GM19463 (cell line): Measurements from ENCODE around the gene CFAP53.

Experiments used
- ATAC-seq: cut with Tn5 transposase; IDR thresholded peaks from one replicate; pipeline ENCODE4 v1.9.1; 2021; ENCODE audit warnings: mild to moderate bottlenecking, moderate library complexity; ENCODE audit not compliant: unreplicated experiment

CFAP53 gene

DNA sequence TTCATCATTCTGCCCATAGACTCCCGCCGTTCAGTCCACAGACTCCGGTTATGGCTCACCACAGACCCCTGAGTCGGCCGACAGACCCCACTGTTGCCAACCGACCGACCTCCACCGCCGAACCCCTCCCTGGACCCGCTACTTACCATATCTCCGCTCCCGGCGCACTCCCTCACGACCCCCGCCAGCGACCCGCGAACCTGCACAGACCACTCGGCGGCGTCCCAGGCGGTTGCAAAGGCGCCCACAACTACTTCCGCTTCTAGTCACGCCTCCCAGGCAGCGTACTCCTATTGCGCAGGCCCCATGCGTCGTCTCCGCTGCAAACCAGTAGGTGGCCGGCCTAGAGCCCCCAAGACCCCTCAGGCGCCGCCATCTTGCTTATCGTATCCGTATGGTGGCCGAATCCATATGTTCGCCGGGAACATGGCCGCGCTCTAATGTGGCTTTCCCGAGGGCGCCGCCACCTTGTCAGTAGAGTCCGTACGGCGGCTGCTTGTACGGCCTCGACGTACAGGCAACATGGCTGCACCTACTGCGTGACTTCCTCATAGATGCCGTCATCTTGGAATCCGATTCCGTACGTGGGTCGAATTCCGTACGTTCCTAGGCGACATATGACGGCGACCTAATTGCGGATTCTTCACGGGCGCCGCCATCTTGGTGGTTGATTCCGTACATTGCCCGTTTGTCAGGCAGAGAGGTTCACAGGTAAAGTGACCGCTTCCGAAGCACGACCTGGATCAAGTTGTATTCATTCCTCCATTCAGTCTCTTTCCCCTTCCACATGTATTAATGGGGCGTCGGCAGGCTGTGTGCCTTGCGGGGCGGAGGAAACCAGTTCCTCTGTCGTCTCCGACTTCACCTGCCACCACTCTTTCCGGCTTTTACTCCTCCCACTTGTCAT lies 21.4 kb upstream of the CFAP53 start, which contains the start of gene CXXC1:
Gene CXXC1, minus strand, starts transcription at position 252 of the 907 bp plus-strand sequence. Its CDS starts 103 bp downstream, at position 149.
- ATAC-seq: peak; percentile 91

GRCh38 chr18:50287028-50287440 lies 20.7 kb upstream of the CFAP53 start:
- no peak for ATAC-seq

DNA sequence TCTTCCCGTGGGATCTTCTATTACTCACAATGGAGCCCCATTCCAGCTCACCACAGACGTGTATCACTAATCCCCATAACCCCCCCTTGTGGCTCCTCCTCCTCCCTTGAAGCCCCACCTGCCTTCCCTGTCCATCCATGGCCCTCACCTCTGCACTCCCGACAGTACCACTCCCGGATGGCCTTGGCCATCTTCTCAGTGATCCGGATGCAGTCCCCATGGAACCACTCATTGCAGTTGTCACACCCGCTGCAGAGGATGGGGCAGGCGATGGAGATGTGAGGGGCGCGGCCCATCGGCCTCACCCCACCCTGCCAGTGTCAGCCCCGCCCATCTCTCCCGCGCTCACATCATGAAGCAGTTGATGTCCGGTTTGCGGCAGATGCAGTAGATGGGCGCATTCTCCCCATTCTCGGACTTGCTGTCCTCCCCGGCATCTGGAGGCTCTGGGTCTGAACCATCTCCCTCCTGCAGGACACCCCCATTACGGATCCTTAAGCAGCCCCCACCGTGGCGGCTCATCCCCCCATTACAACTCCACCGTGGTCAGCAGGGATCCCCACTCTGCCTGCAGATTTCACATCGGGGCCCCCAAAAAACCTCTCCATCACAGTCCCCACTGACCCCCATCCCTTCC lies 20.2 kb upstream of the CFAP53 start:
- no peak for ATAC-seq

DNA sequence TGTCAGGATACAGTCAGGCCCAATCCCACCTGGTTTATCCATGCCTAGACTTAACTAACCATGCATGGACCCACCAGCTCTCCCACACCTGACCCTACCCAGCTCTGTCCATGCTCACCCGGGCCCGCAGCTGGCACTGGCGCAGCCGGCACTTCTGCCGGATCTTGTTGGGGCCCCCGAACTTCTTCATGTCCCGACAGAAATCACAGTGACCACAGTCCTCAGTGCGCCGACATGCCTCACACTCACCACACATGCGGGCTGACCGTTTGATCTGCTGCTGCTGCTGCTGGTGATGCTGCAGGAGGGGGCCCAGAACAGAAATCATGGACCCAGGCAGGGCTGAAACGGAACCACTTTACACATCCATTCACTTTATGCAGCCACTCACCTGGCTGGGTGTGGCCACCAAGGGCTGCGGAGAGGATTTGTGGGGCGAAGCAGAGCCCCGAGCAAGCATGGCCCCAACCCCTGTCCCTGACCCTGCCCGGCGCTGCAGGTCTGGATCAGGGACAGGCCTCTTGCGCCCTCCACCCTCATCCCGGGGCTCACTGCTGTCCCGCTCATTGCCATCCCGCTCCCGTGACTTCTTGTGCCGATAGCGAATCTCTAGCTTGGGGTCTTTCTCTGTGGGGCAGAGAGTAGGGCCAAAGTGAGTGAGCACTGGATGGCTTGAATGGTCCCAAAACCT lies 19.5 kb upstream of the CFAP53 start:
- ATAC-seq: no peak

GRCh38 chr18:50285071-50285470 lies 18.8 kb upstream of the CFAP53 start:
- no peak for ATAC-seq

- ATAC-seq: no peak
Observed at GRCh38 chr18:50284255-50284885, 18.1 kb upstream of the CFAP53 start.

- no peak for ATAC-seq
Observed at GRCh38 chr18:50283469-50284209, 17.3 kb upstream of the CFAP53 start.

DNA sequence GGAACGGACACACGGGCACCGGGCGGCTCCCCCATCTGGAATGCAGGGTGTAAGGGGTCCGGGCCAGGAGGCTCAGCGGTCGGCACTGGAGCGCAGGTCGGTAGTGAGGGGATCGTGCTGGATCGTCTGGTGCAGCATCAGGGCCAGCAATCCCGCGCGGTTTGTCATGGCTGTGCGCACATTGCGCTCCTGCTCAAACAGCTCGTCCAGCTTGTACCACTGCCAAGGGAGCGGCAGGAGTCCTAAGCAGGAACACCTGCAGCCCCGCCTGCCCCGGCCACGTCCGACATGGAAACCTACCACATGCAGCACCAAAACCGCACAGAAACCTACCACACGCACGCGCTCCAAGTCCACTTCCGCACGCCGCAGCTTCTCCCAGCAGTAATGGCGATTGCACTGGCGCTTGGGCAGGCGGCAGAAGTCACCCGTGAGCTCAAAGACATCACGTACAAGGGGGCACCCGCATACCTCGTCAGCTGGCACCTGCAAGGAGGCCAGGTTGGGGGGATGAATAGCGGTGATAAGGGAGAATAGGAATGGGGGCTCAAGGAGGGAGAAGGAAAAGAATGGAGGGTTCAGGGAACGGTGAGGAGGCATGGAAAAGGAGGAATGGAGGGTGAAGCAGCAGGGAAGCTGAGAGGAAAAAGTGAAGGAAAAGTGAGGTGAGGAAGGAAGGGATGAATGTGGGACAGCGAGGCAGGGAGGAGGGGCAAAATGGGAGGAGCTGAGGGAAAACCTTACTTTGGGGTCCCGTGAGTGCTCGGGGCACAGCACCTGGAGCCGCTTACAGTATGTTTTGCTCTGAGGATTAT lies 16.4 kb upstream of the CFAP53 start:
- no peak for ATAC-seq

DNA sequence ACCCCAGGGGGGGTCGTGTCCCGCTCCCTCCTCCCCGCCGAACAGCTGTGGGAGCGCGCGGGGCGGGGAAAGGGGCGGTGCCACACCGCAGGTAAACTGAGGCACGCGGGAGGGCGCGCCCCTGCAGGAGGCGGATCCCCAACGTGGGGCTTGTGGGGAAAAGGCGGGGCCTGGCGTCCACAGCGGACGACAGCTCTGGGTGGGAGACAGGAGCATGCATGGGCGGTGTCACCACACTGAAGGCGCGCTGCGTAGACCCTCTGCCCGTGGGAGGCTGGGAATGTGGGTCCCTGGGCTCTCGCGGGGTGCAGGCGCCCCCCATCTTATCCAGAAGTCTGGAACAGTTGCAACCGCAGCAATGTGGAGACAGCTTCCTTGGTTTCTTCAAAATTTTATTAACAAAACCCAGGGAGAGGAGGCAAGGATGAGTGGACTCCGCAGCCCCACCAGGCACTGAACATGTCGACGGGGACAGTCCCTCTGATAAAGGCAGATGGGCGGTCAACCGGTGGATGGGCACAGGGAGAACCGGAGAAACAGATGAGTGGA lies 15.8 kb upstream of the CFAP53 start:
- no peak for ATAC-seq

DNA sequence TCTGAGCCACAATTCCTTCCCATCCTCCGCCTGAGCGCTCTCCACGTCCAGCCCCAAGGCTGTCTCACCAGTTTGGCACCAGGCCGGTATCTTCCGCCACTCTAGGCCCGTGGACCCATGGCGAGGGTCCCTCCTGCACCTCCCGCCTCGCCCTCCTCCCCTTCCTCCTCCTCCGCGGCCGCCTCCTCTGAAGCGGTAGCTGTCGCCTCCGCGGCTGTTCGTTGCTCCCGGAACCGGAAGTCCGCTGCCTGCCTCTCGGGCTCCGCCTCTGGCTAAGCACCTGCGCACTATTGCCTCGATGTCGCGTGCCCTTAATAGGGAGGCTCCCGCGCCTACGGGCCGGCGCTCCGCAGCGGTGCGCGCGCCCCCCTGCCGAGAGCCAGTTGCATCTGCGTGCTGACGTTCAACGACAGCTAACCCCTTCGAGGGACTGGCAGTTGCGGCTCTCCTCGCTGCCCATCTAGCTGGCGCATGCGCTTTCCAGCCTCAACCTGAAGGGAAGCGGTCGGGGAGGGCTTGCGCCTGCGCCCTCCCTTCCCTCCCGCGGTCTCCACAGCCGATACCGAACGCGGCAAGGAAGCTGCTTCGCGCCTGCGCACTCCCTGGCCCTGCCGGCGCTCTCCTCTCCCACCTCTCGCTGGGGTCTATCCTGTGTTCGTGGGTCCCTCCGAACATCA lies 15.1 kb upstream of the CFAP53 start, which contains the start of gene MBD1:
Gene MBD1, minus strand, starts transcription at position 229 of the 677 bp plus-strand sequence. CDS start 1,531 bp downstream, outside the sequence.
- peak; percentile 93 for ATAC-seq

DNA sequence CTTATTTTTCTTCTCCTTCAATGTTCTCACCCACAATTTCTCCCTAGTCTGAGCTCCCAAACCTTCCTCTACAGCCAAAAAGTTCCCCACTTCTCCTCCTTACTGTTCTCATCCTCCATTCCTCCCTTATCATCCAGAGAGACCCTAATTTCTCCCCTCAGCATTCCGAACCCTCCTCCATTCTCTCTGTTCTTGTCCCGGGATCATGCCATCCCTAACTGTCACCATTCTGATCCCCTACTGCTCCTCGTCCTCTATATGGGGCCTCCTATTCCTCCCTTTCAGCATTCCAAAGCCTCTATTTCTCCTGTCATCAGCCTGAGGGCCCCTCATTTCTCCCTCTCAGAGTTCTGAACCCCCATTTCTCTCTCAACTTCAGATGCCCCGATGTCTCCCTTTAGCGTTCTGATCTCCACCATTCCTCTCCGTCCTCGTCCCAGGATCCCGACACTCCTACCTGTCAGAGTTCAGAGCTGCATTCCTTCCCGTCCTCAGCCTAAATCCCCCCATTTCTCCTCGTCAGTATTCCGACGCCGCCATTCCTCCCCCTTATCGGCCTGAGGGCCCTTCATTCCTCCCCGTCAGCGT lies 14.5 kb upstream of the CFAP53 start:
- ATAC-seq: no peak

GRCh38 chr18:50279752-50280151 lies 13.5 kb upstream of the CFAP53 start:
- no peak for ATAC-seq

DNA sequence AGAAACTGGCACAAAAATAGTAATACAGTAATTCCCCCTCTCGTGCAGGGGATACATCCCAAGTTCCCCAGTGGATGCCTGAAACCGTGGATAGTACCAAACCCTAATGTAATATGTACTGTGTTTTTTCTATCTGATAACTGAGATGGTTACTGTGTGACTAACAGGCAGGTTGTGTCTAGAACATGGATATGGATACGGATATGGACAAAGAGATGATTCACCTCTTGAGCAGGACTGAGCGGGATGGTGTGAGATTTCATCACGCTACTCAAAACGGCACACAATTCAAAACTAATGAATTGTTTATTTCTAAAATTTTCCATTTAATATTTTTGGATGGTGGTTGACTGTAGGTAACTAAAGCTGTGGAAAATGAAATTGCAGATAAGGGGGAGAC lies 11.6 kb upstream of the CFAP53 start:
- ATAC-seq: no peak

- ATAC-seq: no peak
Observed at GRCh38 chr18:50276452-50276851, 10.2 kb upstream of the CFAP53 start.

DNA sequence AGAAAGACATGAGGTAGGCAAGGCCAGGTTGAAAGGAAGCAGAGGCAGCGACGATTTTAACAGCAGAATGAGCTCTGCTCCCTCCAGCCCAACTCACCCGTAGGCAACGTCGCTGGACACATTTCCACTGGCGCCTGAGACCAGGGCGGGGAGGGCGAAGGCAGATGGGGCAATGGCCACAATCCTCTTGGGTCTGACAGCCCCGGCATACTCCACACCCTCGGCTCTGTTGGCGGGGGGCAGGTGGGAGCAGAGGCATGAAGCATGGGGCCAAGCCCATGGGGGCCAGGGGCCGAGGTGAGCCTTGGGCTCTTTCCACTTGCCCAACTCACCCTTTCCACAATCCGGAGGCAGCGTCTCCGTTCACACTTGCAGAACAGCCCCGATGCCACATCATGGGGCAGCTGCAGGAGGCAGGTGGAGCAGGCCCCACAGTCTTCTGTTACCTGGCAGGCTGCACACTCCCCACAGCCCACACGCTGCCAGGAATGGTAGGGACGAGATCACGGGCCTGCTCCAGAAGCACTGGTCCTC lies 9.3 kb upstream of the CFAP53 start:
- ATAC-seq: no peak

- ATAC-seq: no peak
Observed at GRCh38 chr18:50274941-50275340, 8.6 kb upstream of the CFAP53 start.

- ATAC-seq: no peak
Observed at GRCh38 chr18:50274044-50274442, 7.7 kb upstream of the CFAP53 start.
